HTERT RPE-1 (cell line): Measurements from ENCODE around the gene COL4A6.

Experiments
- in situ Hi-C: fragments of 300-500 bp; cut with MboI; formaldehyde crosslinking; loops from 4 replicates; pipeline ENCODE4 v1.14.3; 2020; ENCODE audit warnings: low sequenced_read_pairs

The COL4A6 gene

DNA sequence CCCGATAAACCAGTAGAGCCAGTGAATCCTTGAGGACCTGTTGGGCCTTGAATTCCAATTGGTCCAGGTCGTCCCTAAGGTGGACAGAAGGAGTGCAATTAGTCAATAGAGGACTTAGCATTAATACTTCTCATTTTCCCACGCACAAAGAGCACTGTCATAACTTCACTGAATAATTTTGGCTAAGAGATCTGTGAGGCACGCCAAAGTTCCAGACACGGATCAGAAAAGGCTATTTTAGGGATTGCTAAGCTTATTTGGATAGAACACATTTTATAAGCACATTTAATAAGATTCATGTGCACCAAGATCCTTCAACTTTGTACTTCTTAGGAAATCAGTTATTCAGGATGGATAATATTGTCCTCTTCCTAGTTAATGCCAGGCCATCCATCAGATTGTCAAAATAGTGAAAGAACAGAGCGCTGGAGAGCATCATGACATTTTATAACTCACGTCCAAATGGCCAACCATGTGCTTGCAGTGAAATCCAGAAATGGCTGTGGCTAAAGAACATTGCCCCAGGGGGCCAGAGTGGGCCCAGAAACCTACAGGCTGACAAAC, 216.8 kb downstream of the COL4A6 start:
- in situ Hi-C loops, result no loop called here

DNA sequence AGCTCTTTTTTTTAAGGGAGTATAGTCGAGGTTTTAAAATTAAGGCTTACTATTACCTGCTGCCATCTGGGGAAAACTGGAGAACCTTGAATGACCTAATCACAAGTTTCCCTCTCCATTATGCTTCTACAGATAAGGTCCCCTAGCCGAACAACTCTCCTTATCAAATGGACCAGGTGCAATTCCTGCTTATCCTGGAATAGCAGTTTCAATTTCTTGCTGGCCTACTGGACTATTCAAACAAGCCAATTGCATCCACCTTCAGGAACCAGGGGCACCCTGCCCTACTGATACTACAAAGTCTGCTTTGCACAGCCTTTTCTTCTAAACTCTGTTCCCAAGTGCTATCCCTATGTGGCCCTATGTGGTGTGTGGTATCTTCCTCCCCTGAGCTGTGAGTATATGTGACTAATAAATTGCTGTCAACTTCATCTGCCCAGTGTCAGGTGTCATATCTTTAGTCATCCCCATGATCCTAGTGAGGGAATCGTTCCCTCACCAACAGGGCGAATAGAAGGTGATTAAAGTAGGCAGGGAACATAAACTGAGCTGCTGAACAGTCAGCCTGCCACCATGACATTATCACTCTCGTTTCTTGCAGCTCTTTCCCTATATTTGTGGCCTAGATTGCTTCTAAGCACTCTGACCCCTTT, 218.1 kb downstream of the COL4A6 start:
- in situ Hi-C loops, result no loop called here

DNA sequence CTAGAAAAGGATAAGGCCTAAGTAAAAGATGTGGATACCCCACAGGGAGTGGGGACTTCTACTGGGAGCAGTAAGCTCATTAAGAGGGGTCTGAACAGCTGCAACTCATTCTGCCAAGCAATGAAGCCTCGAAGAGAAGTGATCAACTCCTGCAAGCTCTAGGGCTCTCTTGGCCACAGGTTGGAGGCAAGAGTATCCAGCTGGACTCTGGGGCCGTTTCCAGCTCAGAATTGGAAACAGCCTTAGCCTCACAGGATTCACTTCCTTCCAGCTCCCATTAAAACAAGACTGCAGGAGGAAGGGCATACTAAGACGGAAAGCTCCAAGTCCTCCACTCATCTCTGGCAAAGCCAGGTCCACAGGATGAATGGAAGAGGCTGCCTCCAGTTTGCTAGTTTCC, 220.3 kb downstream of the COL4A6 start:
- in situ Hi-C loops, result no loop called here

GRCh38 chrX:108216919-108217571, 221.2 kb downstream of the COL4A6 start:
- in situ Hi-C loops, result no loop called here

DNA sequence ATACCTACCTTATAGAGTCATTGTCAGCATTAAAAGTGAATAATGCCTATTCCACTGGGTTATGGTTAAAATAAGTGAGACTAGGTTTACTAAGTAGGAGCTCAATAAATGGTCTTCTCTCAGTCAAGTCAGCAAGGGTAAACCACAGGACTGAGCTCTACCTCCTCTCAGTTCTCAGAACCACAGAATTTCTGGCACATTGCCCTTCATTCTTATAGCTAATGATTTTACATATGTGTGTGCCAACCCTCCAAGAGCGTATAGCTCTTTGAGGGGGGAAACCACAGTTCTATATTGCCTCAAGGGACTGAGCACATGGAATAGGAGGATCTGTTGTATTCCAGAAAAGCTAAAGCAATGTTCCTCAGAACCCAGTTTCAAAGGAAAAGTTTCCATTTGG, 221.8 kb downstream of the COL4A6 start:
- in situ Hi-C loops, result no loop called here

DNA sequence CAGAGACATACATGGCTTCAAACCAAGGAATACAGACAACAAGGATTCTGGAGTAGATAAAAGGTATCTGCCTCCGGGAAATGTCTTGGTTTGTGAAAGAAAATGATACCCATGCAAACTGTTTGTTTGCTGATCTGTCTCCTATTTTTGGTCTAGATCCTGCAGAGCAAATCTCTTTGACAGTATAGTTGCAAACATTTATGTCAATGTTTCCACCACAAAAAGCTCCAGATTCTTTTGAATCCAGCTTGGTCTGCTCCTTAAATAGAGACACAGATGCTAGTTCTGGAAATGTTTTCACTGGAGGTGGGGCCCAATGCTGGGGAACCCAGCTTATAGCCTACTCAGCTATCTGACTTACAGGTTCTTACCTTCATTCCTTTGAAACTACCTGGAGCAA, 226.9 kb downstream of the COL4A6 start:
- in situ Hi-C loops, result no loop called here

- in situ Hi-C loops, result no loop called here
These were observed 229.1 kb downstream of the COL4A6 start for GRCh38 chrX:108209006-108209554.

- in situ Hi-C loops, result no loop called here
These were observed 234.7 kb downstream of the COL4A6 start for GRCh38 chrX:108203540-108203939.

GRCh38 chrX:108199691-108200090, 238.5 kb downstream of the COL4A6 start:
- in situ Hi-C loops, result no loop called here

GRCh38 chrX:108199041-108199440, 239.2 kb downstream of the COL4A6 start:
- in situ Hi-C loops, result no loop called here

DNA sequence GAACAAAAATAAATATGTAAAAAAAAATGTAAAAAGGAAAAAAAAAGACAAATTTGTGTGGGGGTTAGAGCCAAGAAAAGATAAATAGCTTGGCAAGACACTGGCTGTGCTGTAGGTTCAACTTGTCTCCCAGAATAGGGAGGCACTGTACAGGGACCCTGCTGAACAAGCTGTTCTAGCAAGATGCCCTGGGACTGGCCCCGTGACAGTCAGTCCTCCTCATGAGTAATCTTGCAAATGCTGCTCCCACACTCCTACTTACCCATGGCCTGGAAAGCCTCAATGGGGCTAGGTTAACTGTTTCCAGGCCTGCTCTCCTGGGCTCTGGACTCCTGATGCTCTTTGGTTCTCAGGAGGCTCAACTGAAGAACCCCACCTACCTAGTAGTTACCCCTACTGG, 239.8 kb downstream of the COL4A6 start:
- in situ Hi-C loops, result no loop called here

DNA sequence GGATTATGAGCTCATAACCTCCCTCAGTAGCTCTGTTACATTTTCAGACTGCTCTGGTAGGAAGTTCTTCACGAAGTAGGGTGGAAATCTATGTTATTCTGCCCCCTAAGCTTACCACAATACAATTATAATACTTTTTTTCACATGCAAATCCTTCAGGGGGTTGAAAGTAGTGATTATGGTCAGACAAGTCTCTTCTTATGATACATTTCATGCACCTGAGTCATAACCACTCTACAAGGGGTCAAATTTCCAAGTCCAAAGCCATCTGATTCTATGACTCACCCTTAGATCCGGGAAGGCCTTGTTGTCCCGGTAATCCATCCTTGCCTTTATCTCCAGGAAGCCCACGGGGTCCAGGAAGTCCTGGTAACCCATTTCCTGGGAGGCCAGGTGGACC, 251.4 kb downstream of the COL4A6 start:
- in situ Hi-C loops, result no loop called here

- in situ Hi-C loops, result no loop called here
These were observed 260.1 kb downstream of the COL4A6 start for GRCh38 chrX:108178143-108178498.

GRCh38 chrX:108177351-108178142, 260.7 kb downstream of the COL4A6 start:
- in situ Hi-C loops, result no loop called here

- in situ Hi-C loops, result no loop called here
These were observed 264.3 kb downstream of the COL4A6 start for GRCh38 chrX:108173874-108174273.

- in situ Hi-C loops, result no loop called here
These were observed 266.6 kb downstream of the COL4A6 start for GRCh38 chrX:108171671-108172070.

GRCh38 chrX:108169768-108170167, 268.5 kb downstream of the COL4A6 start:
- in situ Hi-C loops, result no loop called here

GRCh38 chrX:108168961-108169740, 269.1 kb downstream of the COL4A6 start:
- in situ Hi-C loops, result no loop called here

GRCh38 chrX:108167211-108167872, 270.9 kb downstream of the COL4A6 start:
- in situ Hi-C loops, result no loop called here
